H7 (cell line): ENCODE measurements around the gene GPR63. TPM values are rescaled to one million over a fixed set of nuclear protein-coding genes. Genes with fewer than 3 reads are reported as not detected.

Experiments
- DNase-seq: peaks from one replicate; pipeline ENCODE4 v3.0.0; 2012
- H3K27me3 ChIP-seq: 2 replicates; pipeline ENCODE4 v1.6.0; 2011; ENCODE audit warnings: mild to moderate bottlenecking, low read length; ENCODE audit not compliant: control insufficient read depth, insufficient read depth
- H3K36me3 ChIP-seq: replicated peaks from 2 replicates; pipeline ENCODE4 v1.5.1; 2011; ENCODE audit warnings: low read length; ENCODE audit not compliant: control insufficient read depth, insufficient read depth
- H3K4me3 ChIP-seq: 2 replicates; pipeline ENCODE4 v1.5.1; 2011; ENCODE audit warnings: low read depth, mild to moderate bottlenecking, control low read depth, low read length, moderate library complexity; ENCODE audit not compliant: insufficient read depth
- total RNA-seq: library from RNA; depleted of rRNA; stranded (reverse); fragments of >200 nt; shearing (Covaris generic); gene quantifications from 2 replicates; pipeline ENCODE4 v1.2.3, GENCODE V29; 2014

GPR63 gene
- total RNA-seq, 1 experiment from 2014 or later = 4.2 TPM

DNA sequence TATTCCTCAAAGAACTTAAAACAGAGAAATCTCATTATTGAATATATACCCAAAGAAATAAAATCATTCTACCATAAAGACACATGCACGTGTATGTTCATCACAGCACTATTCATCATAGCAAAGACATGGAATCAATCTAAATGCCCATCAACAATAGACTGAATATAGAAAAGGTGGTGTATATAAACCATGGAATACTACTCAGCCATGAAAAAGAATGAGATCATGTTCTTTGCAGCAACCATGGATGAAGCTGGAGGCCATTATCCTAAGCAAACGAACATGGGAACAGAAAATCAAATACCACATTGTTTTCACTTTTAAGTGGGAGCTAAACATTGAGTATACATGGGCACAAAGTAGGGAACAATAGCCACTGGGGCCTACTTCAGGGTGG is 12.3 kb upstream of the GPR63 start:
- Histone ChIP-seq H3K36me3 (no peaks in the 10 kb centered on the region), H3K4me3 (no peak overlapping the region), H3K27me3 (no peaks in the 10 kb centered on the region)
- no peak for DNase-seq

DNA sequence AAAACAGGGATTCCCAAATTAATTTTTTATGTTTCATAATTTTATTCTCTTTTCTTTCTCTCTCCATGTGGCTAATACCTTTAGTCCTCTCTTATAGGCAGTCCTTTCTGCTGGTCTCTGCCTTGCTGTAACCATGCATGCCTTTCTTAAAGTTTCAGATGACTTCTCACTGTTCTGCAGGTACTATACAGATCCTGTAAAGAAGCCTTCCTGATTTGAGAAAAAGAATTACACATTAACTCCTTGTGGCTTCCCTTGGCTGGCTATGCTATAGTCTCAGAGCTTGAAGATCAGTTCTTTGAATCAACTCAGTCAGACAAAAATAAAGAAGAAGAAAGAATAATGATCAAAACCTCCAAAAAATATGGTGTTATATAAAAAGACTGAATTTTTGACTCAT is 7.3 kb upstream of the GPR63 start:
- Histone ChIP-seq H3K27me3 (no peaks in the 10 kb centered on the region), H3K4me3 (no peak overlapping the region), H3K36me3 (no peaks in the 10 kb centered on the region)
- no peak for DNase-seq

DNA sequence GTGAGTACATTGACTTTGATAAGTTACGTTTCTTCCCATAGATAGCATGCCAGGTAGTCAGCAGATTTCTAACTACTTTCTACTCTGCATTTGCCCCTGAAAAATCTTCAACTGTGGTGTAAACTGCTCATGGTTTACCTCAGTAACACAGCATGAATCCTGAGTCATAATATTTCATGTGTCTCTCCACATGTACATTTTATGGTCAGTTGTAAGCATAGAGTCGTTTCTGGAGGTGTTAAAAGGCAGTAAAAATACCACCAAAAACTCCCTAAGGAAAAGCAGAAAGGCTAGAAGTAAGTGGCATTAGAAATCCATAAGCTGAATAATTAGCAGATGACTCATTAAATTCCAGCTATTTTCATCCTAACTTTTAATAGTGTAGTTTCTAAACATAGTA is 4.1 kb upstream of the GPR63 start:
- Histone ChIP-seq H3K27me3 (peaks cover 12% of the 10 kb centered on the region), H3K4me3 (no peak overlapping the region), H3K36me3 (no peaks in the 10 kb centered on the region)
- no peak for DNase-seq

DNA sequence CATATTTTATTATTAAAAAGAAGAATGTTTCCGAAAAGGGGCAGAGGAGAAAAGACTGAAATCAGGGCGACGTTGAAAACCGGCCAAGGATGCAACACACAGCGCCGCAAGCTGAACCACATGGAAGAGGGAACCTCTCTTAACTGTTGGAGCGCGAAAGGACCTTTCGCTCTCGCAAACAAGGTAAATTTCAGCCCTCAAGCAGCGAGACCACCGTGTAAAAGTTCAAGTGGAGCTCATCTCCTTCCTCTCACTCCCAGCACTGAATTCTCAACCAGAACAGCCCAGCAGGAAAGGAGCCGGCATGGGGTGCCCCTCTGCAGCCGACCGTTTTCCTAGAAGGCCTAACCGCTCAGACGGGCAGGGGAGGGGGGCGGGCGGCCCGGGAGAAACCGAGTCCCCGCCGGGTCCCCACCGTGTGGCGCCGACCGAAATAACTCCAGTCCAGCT is 621 bp downstream of the GPR63 start:
- H3K27me3 ChIP-seq = peaks cover 12% of the 10 kb centered on the region
- no peaks in the 10 kb centered on the region; the same call in 1 of the 2 replicates for H3K36me3 ChIP-seq
- peak overlapping the region; percentile 86 for H3K4me3 ChIP-seq
- peak; percentile 72 for DNase-seq

DNA sequence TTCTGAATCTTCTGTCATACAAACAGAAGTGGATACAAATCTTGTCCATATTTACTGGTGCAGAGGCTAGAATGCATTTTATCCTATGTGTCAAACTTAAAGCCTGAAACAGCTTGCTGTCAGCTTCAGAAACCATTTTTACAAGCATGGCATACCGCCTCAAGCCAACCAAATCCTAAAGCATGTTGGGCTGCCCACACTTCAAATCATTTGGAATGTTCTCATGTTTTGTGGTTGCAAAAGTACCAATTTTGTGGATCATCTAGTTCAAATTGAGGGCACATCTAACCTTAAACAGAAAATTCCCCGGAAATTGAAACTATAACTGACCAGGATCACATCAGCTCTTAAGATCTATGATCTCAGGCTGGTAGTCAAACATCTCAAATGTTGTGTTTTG is 3.2 kb downstream of the GPR63 start:
- H3K36me3 ChIP-seq = no peaks in the 10 kb centered on the region; the same call in 1 of the 2 replicates
- peaks cover 12% of the 10 kb centered on the region for H3K27me3 ChIP-seq
- no peak for DNase-seq
- no peak overlapping the region for H3K4me3 ChIP-seq

DNA sequence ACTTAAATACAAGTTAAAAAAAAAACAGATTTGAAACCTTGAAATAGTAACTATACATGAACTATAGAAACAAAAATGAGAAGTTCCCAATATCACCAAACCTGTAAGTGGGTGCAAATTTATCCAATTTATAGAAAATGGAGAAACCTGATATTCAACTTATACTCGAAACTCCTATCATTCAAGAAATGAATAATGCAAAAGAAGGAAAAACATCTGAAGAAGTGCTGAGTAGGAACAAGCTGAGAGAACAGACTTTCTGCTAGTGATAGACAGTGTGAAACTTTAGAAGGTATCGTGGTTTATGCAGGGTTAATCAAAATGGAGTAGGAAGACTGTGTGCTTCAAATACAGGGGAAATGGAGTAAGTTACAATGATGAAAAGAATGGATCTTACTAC is 4.5 kb downstream of the GPR63 start:
- Histone ChIP-seq H3K27me3 (peaks cover 5% of the 10 kb centered on the region), H3K36me3 (no peaks in the 10 kb centered on the region; the same call in 1 of the 2 replicates), H3K4me3 (no peak overlapping the region)
- DNase-seq = no peak

DNA sequence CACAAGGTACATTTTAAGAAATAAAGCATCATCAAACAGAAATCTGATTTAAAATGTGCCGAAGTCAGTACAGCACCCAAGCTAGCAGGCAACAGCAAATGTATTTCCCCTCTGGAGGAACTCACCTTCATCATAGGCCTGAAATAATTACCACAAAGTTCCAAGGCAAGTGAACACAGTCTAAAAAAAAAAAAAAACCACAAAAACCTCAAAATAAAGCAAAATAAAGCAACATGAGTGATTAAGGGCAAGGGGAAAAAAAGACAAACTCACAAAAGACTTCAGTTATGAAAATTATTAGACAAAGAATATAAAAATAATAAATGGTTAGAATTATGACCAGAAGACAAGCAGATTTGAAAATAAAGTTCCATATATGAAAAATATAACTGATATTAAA is 10.4 kb downstream of the GPR63 start:
- no peaks in the 10 kb centered on the region; the same call in 1 of the 2 replicates for H3K36me3 ChIP-seq
- no peak overlapping the region for H3K4me3 ChIP-seq
- H3K27me3 ChIP-seq = no peaks in the 10 kb centered on the region
- DNase-seq = no peak

DNA sequence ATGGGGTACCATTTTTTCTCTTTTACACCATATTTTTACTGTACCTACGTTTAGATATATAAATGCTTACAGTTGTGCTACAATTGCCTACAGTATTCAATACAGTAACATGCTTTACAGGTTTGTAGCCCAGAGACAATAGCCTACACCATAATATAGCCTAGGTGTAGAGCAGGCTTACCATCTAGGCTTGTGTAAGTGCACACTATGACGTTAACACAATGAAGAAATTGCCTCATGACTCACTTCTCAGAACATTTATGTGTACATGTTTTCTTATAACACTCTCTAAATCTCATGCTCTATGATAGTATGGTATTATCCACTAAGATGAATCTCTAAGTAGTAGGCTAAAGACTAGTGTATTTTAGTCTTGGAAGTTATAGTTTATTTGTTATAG is 13.5 kb downstream of the GPR63 start:
- H3K27me3 ChIP-seq = no peaks in the 10 kb centered on the region
- DNase-seq = no peak
- H3K4me3 ChIP-seq = no peak overlapping the region
- H3K36me3 ChIP-seq = no peaks in the 10 kb centered on the region

DNA sequence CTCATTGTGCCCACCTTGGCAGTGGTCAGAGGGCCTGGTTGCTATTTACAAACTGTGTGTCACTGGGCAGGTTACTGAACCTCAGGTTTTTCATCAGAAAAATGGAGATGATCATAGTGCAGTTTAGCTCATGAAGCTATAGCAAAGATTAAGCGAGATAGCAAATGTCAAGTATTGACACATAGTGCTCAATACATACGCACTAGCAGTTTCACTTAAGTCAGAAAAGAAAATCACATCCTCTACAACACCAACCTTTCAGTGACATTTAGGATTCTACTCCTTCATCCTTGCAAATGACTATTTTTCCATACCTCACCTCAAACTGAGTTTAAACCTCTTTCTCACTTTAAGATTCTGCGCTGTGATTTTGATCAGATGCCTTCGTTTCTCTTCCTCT is 16.2 kb downstream of the GPR63 start:
- no peak for DNase-seq
- Histone ChIP-seq H3K36me3 (no peaks in the 10 kb centered on the region), H3K27me3 (no peaks in the 10 kb centered on the region), H3K4me3 (no peak overlapping the region)

DNA sequence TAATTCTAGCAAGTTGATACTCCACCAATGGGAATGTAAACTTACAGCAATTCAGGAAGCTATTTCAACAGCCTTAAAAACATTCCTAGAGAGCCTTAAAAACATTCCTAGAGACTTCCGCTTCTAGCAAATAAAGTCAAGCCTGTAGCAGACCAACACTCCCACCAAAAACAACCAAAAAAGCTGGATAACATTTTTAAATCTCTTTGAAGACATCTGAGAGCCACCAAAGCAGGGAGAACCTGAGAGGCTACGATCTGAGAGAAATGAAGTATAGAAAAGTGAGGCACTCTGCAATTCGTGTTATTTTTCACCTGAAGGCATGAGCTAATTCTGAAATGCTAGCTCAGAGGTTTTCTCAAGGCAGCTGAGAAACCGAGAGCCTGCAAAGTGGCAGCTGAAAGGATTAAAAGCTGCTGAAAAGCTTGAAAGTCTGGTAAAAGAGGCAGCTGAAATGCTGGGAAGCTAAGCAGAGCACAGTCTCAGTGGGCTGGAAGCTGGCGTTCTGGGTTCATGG is 20.9 kb downstream of the GPR63 start:
- Histone ChIP-seq H3K4me3 (no peak overlapping the region), H3K36me3 (no peaks in the 10 kb centered on the region), H3K27me3 (no peaks in the 10 kb centered on the region)
- peak; percentile 11 for DNase-seq

DNA sequence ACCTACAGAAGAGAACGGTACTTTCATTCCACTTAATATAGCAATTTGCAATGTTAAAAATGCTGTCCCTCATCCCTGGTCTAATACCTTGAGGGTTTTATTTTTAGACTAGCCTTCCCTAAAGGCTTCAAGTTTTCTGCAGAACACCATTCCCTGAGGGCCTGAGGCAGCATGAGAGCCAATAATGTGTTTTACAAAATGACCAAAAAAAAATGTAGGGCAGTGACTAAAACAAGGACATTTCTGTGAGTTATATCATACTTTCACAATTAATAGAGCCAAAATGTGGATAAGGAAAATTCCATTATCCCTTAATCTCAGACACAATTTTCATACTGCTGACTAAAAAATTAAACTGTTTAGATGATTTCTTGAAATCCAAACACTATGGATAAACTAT is 22.7 kb downstream of the GPR63 start:
- no peak overlapping the region for H3K4me3 ChIP-seq

DNA sequence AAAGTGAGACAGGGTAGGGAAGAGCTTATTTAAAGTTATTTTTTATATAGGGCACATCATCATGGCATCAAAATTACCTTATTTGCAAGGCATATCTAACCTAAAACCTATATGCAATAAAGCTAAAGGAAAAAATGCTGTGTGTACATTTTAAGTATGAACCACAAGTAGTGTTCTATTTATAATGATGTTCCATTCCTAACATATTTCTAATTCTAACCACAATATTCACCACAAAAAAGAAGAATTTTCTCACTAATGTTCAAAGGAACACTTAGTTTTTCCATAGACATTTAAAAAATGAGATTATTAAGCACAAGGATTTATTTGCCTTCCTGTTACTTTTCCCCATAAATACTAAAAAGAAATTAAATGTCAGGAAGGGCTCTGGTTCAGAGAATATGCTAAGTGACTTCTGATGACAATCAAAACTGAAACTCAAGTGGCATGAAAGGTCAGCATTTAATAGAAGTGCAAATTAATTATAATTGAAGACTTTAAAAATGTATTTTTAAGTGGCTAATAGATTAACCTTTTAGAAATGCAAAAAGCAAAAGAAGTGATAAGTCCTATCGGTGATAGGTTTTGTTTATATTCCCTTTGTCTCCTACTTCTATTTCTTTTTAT is 25.1 kb downstream of the GPR63 start:
- no peaks in the 10 kb centered on the region for H3K27me3 ChIP-seq
- H3K36me3 ChIP-seq = no peaks in the 10 kb centered on the region
- DNase-seq = no peak
- H3K4me3 ChIP-seq = no peak overlapping the region

More for the DNA sequence above, 22.7 kb downstream of the GPR63 start:
- H3K36me3 ChIP-seq = no peaks in the 10 kb centered on the region
- DNase-seq = no peak
- H3K27me3 ChIP-seq = no peaks in the 10 kb centered on the region

DNA sequence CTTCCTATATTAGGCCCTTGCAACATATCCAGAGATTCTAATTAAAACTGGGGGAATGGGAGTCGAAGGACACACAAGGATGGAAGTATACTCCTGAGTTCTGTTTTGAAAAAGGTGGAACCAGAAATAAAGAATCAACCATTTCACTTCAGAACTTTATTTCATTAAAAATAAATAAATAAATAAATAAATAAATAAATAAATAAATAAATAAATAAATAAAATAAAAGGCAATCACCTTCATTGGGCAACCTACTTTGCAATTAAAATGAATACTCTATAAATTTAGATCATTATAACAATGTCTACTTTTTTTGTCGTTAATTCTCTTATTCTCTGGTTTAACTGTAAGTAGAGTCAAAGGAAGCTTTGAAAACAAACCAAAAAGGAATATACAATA is 25.6 kb downstream of the GPR63 start:
- no peak for DNase-seq
- Histone ChIP-seq H3K27me3 (no peaks in the 10 kb centered on the region), H3K4me3 (no peak overlapping the region), H3K36me3 (no peaks in the 10 kb centered on the region)

DNA sequence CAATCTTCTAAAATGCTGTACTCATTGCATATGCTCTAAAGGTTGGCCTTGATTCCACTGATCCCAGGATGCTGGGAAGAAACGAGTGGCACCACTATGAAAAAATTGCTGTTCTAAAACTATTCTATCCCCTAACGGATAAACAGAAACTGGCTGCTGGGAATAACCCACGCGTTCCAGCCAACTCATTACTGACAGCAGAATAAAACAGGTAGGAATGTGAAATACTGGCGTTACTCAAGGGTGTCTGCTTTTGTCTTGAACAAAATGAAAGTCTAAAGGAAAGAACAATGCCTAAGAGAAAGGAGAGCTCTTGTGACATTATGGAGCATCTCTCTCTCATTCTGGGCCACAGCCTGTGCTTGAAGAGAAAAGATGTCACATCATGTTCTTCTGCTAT is 26.1 kb downstream of the GPR63 start:
- H3K27me3 ChIP-seq = no peaks in the 10 kb centered on the region
- DNase-seq = no peak
- H3K36me3 ChIP-seq = no peaks in the 10 kb centered on the region
- no peak overlapping the region for H3K4me3 ChIP-seq

DNA sequence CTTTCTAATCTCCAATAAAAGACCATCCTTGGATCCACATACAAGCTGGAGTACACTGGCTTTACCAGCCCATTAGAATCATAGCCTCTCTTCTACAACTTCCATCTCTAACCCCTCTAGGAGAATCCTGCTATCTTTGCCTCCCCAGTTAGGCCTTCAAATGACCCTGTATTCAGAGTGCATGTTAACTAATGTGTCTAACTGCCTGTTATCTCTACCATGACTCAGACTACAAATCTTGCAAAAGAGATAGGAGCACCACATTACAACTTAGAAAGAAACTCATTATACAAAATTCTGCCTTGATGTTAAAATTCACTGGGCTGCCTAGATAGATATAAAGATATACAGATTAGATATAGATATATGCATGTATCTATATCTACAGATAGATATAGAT is 28.2 kb downstream of the GPR63 start:
- H3K27me3 ChIP-seq = no peaks in the 10 kb centered on the region
- no peak overlapping the region for H3K4me3 ChIP-seq
- H3K36me3 ChIP-seq = no peaks in the 10 kb centered on the region
- no peak for DNase-seq

DNA sequence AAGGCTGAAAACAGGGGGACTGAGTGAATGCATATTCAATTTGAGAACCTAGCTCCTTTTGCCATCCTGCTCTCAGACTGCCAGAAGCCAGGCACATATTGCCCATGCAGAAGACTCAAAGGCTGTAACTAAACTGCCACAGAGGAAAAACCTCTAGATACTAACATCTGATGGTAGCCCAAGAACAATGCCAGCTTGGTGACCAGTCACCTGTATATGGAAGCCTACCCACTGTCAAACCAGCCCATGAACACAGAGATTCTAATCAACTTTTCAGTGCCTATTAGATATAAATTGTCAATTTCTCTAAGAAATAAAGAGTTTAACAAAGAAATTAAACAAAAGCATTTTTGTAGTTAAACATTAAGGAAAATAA is 34.2 kb downstream of the GPR63 start:
- no peak for DNase-seq
- Histone ChIP-seq H3K36me3 (peaks cover 5% of the 10 kb centered on the region), H3K27me3 (no peaks in the 10 kb centered on the region), H3K4me3 (no peak overlapping the region)
